Endothelial cell of umbilical vein (primary cell): ENCODE measurements around the gene BCAS3. TPM values are rescaled to one million over a fixed set of nuclear protein-coding genes. Genes with fewer than 3 reads are reported as not detected.

ENCODE experiments used
- BruUV-seq: library from RNA; stranded (reverse); fragments of 400-500 nt; replicated peaks from 2 replicates; lab custom pipeline; 2021; lab: Mats Ljungman, UMichigan
- CTCF ChIA-PET: fragments of 300-600, 350-600 bp; sonication (Branson Sonifier 250); formaldehyde crosslinking; loops from one replicate; lab custom pipeline; 2021; ENCODE audit warnings: antibody characterized with exemption, inconsistent platforms; lab: Charles Lee
- POLR2A ChIA-PET: fragments of 300-600, 350-600 bp; sonication (Branson Sonifier 250); formaldehyde crosslinking; loops from one replicate; lab custom pipeline; 2021; ENCODE audit warnings: antibody characterized with exemption, inconsistent platforms; lab: Charles Lee
- DNase-seq: peaks from one replicate; pipeline ENCODE4 v3.0.0-alpha.2; 2011; ENCODE audit warnings: low read depth, low spot score
- FAIRE-seq: peaks from 2 replicates; lab custom pipeline; 2011; peaks lifted over from hg19 to GRCh38; lab: Jason Lieb, UNC
- H2AFZ ChIP-seq: 2 replicates; pipeline ENCODE4 v1.6.0; 2012; ENCODE audit warnings: low read depth, low read length, control low read depth, inconsistent platforms
- H3K27ac ChIP-seq: 2 replicates; pipeline ENCODE4 v1.5.1; 2011; ENCODE audit warnings: low read depth, mild to moderate bottlenecking, control low read depth, low read length, moderate library complexity; ENCODE audit not compliant: insufficient read depth
- H3K27me3 ChIP-seq, 2 experiments: 2 replicates each; pipeline versions ENCODE4 v1.6.0 to v1.6.1; 2011; ENCODE audit warnings: low read length in 2 of 2, mixed read lengths in 1 of 2; ENCODE audit not compliant: control insufficient read depth in 2 of 2, insufficient read depth in 2 of 2
- H3K36me3 ChIP-seq, 2 experiments: 2 replicates in 1 of 2; 3 replicates in 1 of 2; pipeline ENCODE4 v1.5.1; 2011; ENCODE audit warnings: low read length in 2 of 2, mild to moderate bottlenecking in 1 of 2, moderate library complexity in 1 of 2; ENCODE audit not compliant: control insufficient read depth in 2 of 2, insufficient read depth in 2 of 2; ENCODE audit errors: extremely low read depth in 1 of 2
- H3K4me1 ChIP-seq: 3 replicates; pipeline ENCODE4 v1.5.1; 2011; ENCODE audit warnings: mild to moderate bottlenecking, low read length; ENCODE audit not compliant: control insufficient read depth, insufficient read depth; ENCODE audit errors: extremely low read depth
- H3K4me2 ChIP-seq: 2 replicates; pipeline ENCODE4 v1.6.1; 2011; ENCODE audit warnings: low read length, control low read depth, mixed read lengths; ENCODE audit not compliant: insufficient read depth
- H3K4me3 ChIP-seq, 3 experiments: fragments of 200-600 bp in 1 of 3; sonication (generic), shearing (Covaris generic) in 1 of 3; replicated peaks in 1 of 3; 2 replicates each; pipeline ENCODE4 v1.5.1; 2011 to 2016; ENCODE audit warnings: control low read depth in 3 of 3, low read length in 3 of 3, mild to moderate bottlenecking in 2 of 3, inconsistent platforms in 1 of 3, low read depth in 1 of 3, moderate library complexity in 1 of 3; ENCODE audit not compliant: insufficient read depth in 1 of 3
- H3K79me2 ChIP-seq: 2 replicates; pipeline ENCODE4 v1.6.0; 2012; ENCODE audit warnings: low read length, inconsistent platforms; ENCODE audit not compliant: control insufficient read depth, insufficient read depth
- H3K9ac ChIP-seq: replicated peaks from 2 replicates; pipeline ENCODE3; 2011; ENCODE audit warnings: low read length, control low read depth; ENCODE audit not compliant: insufficient read depth; ENCODE audit errors: extremely low read depth
- H3K9me1 ChIP-seq: replicated peaks from 3 replicates; pipeline ENCODE4 v1.6.0; 2011; ENCODE audit warnings: mild to moderate bottlenecking, low read length; ENCODE audit not compliant: control insufficient read depth, insufficient read depth; ENCODE audit errors: extremely low read depth
- H3K9me3 ChIP-seq: replicated peaks from 2 replicates; pipeline ENCODE4 v1.5.1; 2012; ENCODE audit warnings: low read length, inconsistent platforms; ENCODE audit not compliant: control insufficient read depth, insufficient read depth
- H4K20me1 ChIP-seq: replicated peaks from 2 replicates; pipeline ENCODE3; 2011; ENCODE audit warnings: mild to moderate bottlenecking, low read length; ENCODE audit not compliant: control insufficient read depth, insufficient read depth; ENCODE audit errors: extremely low read depth
- EZH2 ChIP-seq: IDR thresholded peaks from 2 replicates; pipeline ENCODE4 v1.6.1; 2012; ENCODE audit warnings: borderline replicate concordance, low read depth, mild to moderate bottlenecking, moderate library complexity, low read length, inconsistent platforms; ENCODE audit not compliant: severe bottlenecking
- FOS ChIP-seq: IDR thresholded peaks from 2 replicates; pipeline ENCODE4 v1.6.1; 2011; ENCODE audit warnings: mild to moderate bottlenecking, low read length, moderate library complexity, borderline replicate concordance; ENCODE audit not compliant: insufficient read depth
- GATA2 ChIP-seq: IDR thresholded peaks from 2 replicates; pipeline ENCODE4 v1.7.0; 2011; ENCODE audit warnings: low read depth, mild to moderate bottlenecking, moderate library complexity, mixed read lengths, low read length; ENCODE audit not compliant: insufficient read length, insufficient read depth
- JUN ChIP-seq: IDR thresholded peaks from 2 replicates; pipeline ENCODE4 v1.6.1; 2011; ENCODE audit warnings: borderline replicate concordance, low read depth; ENCODE audit not compliant: insufficient read length, insufficient read depth
- POLR2AphosphoS5 ChIP-seq: IDR thresholded peaks from 2 replicates; pipeline ENCODE4 v1.6.1; 2012; ENCODE audit warnings: low read depth, mild to moderate bottlenecking, control low read depth, low read length, moderate library complexity; ENCODE audit not compliant: insufficient read depth
- dilution Hi-C: fragments of 300-500 bp; cut with MboI; formaldehyde crosslinking; loops from one replicate; pipeline ENCODE4 v1.15.0; 2019; ENCODE audit warnings: low sequenced_read_pairs; ENCODE audit not compliant: extremely low pct_ligation_motif_present
- intact Hi-C: fragments of 100-400 bp; cut with micrococcal nuclease; formaldehyde crosslinking; loops from one replicate; pipeline ENCODE4 v1.10.0; 2022
- polyA plus RNA-seq, 4 experiments: library from polyadenylated mRNA; depleted of rRNA in 3 of 4; stranded (reverse) in 3 of 4; unstranded in 1 of 4; fragments of >200 nt; gene quantifications; 2 replicates each; pipeline versions ENCODE4 v1.2.1 to v1.2.3, GENCODE V29; 2011 to 2012; ENCODE audit warnings: missing spikeins in 1 of 4
- total RNA-seq: library from RNA; stranded (reverse); gene quantifications from 2 replicates; pipeline ENCODE4 v1.2.3, GENCODE V29; 2021
- TF ChIP-seq, protein P1 (sequence below), 2 donors: IDR thresholded peaks; 1 replicate in 1 of 2; 2 replicates in 1 of 2; pipeline ENCODE4 v1.5.1; 2011; ENCODE audit warnings: low read length in 2 of 2, mild to moderate bottlenecking in 2 of 2, moderate library complexity in 2 of 2, control low read depth in 1 of 2, inconsistent platforms in 1 of 2, low read depth in 1 of 2; ENCODE audit not compliant: insufficient read depth in 1 of 2; ENCODE audit errors: extremely low read depth in 1 of 2

BCAS3 gene
- total and polyA plus RNA-seq, 2 donors (not counting 3 experiments of a cell fraction or from before 2014, with no cell fraction given): 8.2 to 16.0 TPM

DNA sequence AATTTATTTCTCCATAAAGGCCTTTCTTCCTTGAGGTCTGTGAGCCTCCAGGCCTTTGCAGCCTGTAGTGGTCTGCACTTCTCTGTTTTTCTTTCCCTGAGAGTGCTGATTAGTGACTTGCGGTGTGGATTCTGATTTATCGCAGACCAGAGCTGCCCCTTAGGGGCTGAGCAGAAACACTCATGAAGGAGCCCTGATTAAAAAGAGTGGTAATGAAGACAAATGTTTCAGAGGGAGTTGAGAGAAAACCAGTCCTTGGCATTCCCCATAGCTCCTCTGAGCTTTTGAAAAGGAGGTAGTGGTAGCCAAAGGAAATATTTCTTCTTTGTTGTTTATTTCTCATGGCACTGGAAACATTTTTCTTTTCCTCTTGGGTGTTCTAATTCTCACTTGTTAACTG lies 453.9 kb downstream of the BCAS3 start:
- FAIRE-seq (no peak), DNase-seq (no peak)
- no peaks in the 10 kb centered on the region for H3K79me2 ChIP-seq
- no peaks in the 10 kb centered on the region for H4K20me1 ChIP-seq
- TF ChIP-seq, protein P1, sequence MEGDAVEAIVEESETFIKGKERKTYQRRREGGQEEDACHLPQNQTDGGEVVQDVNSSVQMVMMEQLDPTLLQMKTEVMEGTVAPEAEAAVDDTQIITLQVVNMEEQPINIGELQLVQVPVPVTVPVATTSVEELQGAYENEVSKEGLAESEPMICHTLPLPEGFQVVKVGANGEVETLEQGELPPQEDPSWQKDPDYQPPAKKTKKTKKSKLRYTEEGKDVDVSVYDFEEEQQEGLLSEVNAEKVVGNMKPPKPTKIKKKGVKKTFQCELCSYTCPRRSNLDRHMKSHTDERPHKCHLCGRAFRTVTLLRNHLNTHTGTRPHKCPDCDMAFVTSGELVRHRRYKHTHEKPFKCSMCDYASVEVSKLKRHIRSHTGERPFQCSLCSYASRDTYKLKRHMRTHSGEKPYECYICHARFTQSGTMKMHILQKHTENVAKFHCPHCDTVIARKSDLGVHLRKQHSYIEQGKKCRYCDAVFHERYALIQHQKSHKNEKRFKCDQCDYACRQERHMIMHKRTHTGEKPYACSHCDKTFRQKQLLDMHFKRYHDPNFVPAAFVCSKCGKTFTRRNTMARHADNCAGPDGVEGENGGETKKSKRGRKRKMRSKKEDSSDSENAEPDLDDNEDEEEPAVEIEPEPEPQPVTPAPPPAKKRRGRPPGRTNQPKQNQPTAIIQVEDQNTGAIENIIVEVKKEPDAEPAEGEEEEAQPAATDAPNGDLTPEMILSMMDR (IDR thresholded peaks at IDR 0.05; ENCODE audit: extremely low read depth in 1 of 2, insufficient read depth in 1 of 2, low read depth in 1 of 2, low read length in 2 of 2): no peak
- TF ChIP-seq EZH2 (no peak), GATA2 (no peak), FOS (no peak), POLR2AphosphoS5 (no peak), JUN (no peak)
- no peaks in the 10 kb centered on the region for H3K9me3 ChIP-seq
- H3K4me1 ChIP-seq: no peaks in the 10 kb centered on the region
- no peaks in the 10 kb centered on the region for H3K36me3 ChIP-seq
- intact Hi-C loops: no loop called here
- peaks cover 0 to 3% of the 10 kb centered on the region in 2 experiments for H3K27me3 ChIP-seq
- no peak overlapping the region for H3K9ac ChIP-seq
- dilution Hi-C loops: no loop called here
- H3K4me2 ChIP-seq: no peak overlapping the region
- ChIA-PET CTCF (interaction anchor here (0.6 kb wide), 1 partner anchor 980 kb away, joined by 3 read pairs; no protein-coding TSS in a partner anchor), POLR2A (no interaction called here)
- H2AFZ ChIP-seq: no peak overlapping the region
- no peak overlapping the region for H3K4me3 ChIP-seq
- H3K27ac ChIP-seq: no peak overlapping the region
- H3K9me1 ChIP-seq: no peaks in the 10 kb centered on the region
- no TSS peak for BruUV-seq
